ENCODE measurements around the gene NOL6. TPM values are rescaled to one million over a fixed set of nuclear protein-coding genes. Genes with fewer than 3 reads are reported as not detected.
A peak's percentile ranks its signal among the peaks of the same experiment; 100 is the strongest.

Gene NOL6
- total and polyA plus RNA-seq, 9 of the 15 experiments (the other 6 are each of a cell fraction or from before 2014, with no cell fraction given) = 7.7 to 58.9 (median 27.0) TPM

DNA sequence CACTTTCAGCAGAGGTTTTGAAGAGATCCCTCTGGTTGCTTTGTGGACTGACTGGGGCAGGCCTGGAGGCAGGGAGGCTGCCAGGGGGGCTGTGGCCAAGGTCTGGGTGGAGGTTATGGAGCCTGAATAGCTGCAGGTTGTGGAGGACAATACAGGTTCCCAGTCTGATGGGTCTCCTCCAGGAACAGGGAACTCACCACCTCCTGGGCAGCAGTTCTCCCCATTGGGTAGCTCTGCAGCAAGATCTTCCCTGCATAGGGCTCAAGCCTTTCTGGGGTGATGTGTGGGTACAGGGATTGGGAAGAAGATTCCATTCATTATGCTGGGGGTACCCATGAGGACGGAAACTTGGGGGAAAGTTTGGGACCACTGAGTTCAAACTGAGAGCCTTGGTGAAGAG, 33.1 kb downstream of the NOL6 start (continued):
- no peak for TF ChIP-seq TCFL5 (CRISPR knock-in tag; conservative IDR thresholded peaks at IDR 0.05)

DNA sequence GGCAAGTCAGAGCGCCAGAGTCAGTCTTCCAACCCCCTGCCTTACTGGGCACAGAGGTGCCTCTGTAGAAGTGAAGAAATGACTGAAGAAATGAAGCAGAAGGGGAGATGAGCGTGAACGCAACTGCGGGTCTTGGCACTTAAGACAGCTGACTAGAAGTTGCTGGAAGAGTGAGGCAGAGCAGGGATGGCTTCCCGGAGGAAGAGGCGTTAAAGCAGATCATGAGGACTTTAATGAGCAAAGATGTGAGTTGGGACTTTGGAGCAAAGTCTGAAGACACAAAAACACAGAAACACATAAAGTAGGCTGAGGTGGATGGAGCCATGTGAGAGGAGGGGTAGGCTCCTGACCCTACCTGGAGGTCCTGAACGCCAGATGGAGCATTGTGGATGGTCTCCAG, 33.5 kb downstream of the NOL6 start:
- DNase-seq (ENCODE audit: extremely low read depth in 1 of 4, low spot score in 3 of 4) = no peak
- H3K9me1 ChIP-seq (ENCODE audit: control insufficient read depth, insufficient read depth, low read length) = no peaks in the 10 kb centered on the region
- intact Hi-C loops (cut with micrococcal nuclease) (no loop called here), in situ Hi-C loops (cut with MboI) (no loop called here)
- no peaks in the 10 kb centered on the region for H4K20me1 ChIP-seq (replicated peaks; ENCODE audit: control insufficient read depth, insufficient read depth, low read length)
- WGBS (ENCODE audit: insufficient coverage, low coverage, missing lambda C conversion rate) = 83% methylated on average over 5 of the region's 7 CpGs
- peaks cover 40 to 60% of the 10 kb centered on the region in 2 experiments for H3K4me1 ChIP-seq (replicated peaks in 1 of 2; ENCODE audit: control insufficient read depth in 2 of 2, insufficient read depth in 2 of 2, low read length in 2 of 2)
- H3K4me3 ChIP-seq = no peak overlapping the region
- FAIRE-seq = no peak
- ChIA-PET POLR2A (interaction anchor here (1.2 kb wide), 1 partner anchor 13 kb away, joined by 3 read pairs; no protein-coding TSS in a partner anchor), CTCF (ENCODE audit: low intra/inter-chr PET ratio) (no interaction called here)
- no peak overlapping the region for H3K27ac ChIP-seq (ENCODE audit: extremely low read depth, low read depth, low read length)
- peaks cover 12% of the 10 kb centered on the region for H3K79me2 ChIP-seq (ENCODE audit: control insufficient read depth, insufficient read depth, low read length)
- no peak overlapping the region for H2AFZ ChIP-seq (ENCODE audit: low read depth, low read length)
- H3K9ac ChIP-seq (ENCODE audit: insufficient read depth in 1 of 2, low read depth in 2 of 2, low read length in 2 of 2) = no peak overlapping the region
- H3K36me3 ChIP-seq (ENCODE audit: control insufficient read depth, insufficient read depth, low read length) = peaks cover 12% of the 10 kb centered on the region; the same call in 1 of the 3 replicates
- no peak for ATAC-seq
- no peaks in the 10 kb centered on the region for H3K9me3 ChIP-seq (replicated peaks; ENCODE audit: control insufficient read depth, insufficient read depth, low read depth, low read length)
- TF ChIP-seq ZFP36 (IDR thresholded peaks at IDR 0.05; ENCODE audit: low read depth, low read length, partially characterized antibody) = peak; percentile 80
- TF ChIP-seq ZNF24 (IDR thresholded peaks at IDR 0.05) = peak; percentile 26; the same call in 1 of the 2 replicates
- TF ChIP-seq ZNF507 (tag; conservative IDR thresholded peaks at IDR 0.05) = no peak
- TF ChIP-seq SP2 (IDR thresholded peaks at IDR 0.05; ENCODE audit: extremely low read depth, low read depth, low read length, poor library complexity, severe bottlenecking) = no peak
- no peak for TF ChIP-seq MECOM (CRISPR knock-in tag; IDR thresholded peaks at IDR 0.05)
- no peak overlapping the region for H3K4me2 ChIP-seq (ENCODE audit: insufficient read depth, low read length)
- BruUV-seq (replicated peaks) = no TSS peak
- H3K27me3 ChIP-seq (ENCODE audit: control insufficient read depth in 2 of 2, insufficient read depth in 2 of 2, low read length in 2 of 2) = no peaks in the 10 kb centered on the region
